ENCODE results near the gene TTYH2.

DNA sequence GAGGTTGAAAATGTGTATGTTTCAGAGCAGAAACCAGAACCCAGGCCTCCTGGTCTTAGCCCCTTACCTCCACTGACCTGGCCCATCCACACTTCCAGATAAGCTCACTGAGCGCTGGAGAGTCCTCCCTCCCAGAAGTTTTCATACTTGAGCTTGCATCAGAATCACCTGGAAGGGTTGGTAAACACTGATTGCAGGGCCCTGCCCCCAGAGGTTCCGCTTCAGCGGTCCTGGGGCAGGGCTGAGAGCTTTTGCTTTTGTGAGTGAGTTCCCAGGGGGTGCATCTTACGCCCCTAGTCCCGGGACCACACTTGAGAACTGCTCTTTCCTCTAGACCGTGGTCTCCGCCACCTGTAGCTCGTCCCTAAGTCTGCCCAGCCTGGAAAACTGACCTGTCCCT, 20.6 kb downstream of the TTYH2 start:
- TF ChIP-seq, protein P1, sequence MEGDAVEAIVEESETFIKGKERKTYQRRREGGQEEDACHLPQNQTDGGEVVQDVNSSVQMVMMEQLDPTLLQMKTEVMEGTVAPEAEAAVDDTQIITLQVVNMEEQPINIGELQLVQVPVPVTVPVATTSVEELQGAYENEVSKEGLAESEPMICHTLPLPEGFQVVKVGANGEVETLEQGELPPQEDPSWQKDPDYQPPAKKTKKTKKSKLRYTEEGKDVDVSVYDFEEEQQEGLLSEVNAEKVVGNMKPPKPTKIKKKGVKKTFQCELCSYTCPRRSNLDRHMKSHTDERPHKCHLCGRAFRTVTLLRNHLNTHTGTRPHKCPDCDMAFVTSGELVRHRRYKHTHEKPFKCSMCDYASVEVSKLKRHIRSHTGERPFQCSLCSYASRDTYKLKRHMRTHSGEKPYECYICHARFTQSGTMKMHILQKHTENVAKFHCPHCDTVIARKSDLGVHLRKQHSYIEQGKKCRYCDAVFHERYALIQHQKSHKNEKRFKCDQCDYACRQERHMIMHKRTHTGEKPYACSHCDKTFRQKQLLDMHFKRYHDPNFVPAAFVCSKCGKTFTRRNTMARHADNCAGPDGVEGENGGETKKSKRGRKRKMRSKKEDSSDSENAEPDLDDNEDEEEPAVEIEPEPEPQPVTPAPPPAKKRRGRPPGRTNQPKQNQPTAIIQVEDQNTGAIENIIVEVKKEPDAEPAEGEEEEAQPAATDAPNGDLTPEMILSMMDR (IDR thresholded peaks at IDR 0.05; ENCODE audit: low read length) = no peak
- no peak for TF ChIP-seq EZH2 (IDR thresholded peaks at IDR 0.05; ENCODE audit: borderline replicate concordance, low read length)

Data from OCI-LY1 (cell line).